ENCODE data around the gene C1S. TPM values are rescaled to one million over a fixed set of nuclear protein-coding genes. Genes with fewer than 3 reads are reported as not detected.

The C1S gene
- total RNA-seq, 2 experiments from 2014 or later, result 3.6 to 5.2 TPM

GRCh38 chr12:7058850-7059395 is 1.6 kb upstream of the C1S start:
- BruUV-seq (replicated peaks), result no TSS peak
- Histone ChIP-seq H3K79me2 (ENCODE audit: insufficient read depth, low read depth, low read length) (no peaks in the 10 kb centered on the region), H3K9me2 (ENCODE audit: insufficient read depth, low read length) (no peaks in the 10 kb centered on the region), H3K4me3 (ENCODE audit: low read depth, low read length, poor library complexity, severe bottlenecking) (no peak overlapping the region), H3K4me2 (ENCODE audit: low read length) (no peak overlapping the region), H3K27ac (ENCODE audit: low read depth, low read length, poor library complexity, severe bottlenecking) (no peak overlapping the region), H2AFZ (ENCODE audit: low read length) (no peak overlapping the region), H3K36me3 (ENCODE audit: insufficient read depth, low read length) (no peaks in the 10 kb centered on the region), H4K20me1 (ENCODE audit: insufficient read depth, low read length) (no peaks in the 10 kb centered on the region), H3K9me3 (ENCODE audit: low read length) (no peaks in the 10 kb centered on the region), H3K4me1 (ENCODE audit: insufficient read depth, low read length, poor library complexity, severe bottlenecking) (no peaks in the 10 kb centered on the region)
- POLR2A ChIA-PET, result interaction anchor here (0.7 kb wide), 1 partner anchor 81 kb away, joined by 4 read pairs; no protein-coding TSS in a partner anchor
- CTCF ChIA-PET (ENCODE audit: unreplicated experiment), result no interaction called here
- no peak for DNase-seq (ENCODE audit: low spot score)
- intact Hi-C loops (cut with micrococcal nuclease; ENCODE audit: unreplicated experiment), result no loop called here
- TF ChIP-seq, protein P1, sequence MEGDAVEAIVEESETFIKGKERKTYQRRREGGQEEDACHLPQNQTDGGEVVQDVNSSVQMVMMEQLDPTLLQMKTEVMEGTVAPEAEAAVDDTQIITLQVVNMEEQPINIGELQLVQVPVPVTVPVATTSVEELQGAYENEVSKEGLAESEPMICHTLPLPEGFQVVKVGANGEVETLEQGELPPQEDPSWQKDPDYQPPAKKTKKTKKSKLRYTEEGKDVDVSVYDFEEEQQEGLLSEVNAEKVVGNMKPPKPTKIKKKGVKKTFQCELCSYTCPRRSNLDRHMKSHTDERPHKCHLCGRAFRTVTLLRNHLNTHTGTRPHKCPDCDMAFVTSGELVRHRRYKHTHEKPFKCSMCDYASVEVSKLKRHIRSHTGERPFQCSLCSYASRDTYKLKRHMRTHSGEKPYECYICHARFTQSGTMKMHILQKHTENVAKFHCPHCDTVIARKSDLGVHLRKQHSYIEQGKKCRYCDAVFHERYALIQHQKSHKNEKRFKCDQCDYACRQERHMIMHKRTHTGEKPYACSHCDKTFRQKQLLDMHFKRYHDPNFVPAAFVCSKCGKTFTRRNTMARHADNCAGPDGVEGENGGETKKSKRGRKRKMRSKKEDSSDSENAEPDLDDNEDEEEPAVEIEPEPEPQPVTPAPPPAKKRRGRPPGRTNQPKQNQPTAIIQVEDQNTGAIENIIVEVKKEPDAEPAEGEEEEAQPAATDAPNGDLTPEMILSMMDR (conservative IDR thresholded peaks at IDR 0.05; ENCODE audit: low read length), result no peak
- TF ChIP-seq EZH2phosphoT487 (IDR thresholded peaks at IDR 0.05; ENCODE audit: borderline replicate concordance, low read depth, low read length), result no peak

GRCh38 chr12:7059780-7060179 is 738 bp upstream of the C1S start:
- POLR2A ChIA-PET, result no interaction called here
- no TSS peak for BruUV-seq (replicated peaks)
- Histone ChIP-seq H3K79me2 (ENCODE audit: insufficient read depth, low read depth, low read length) (no peaks in the 10 kb centered on the region), H3K4me2 (ENCODE audit: low read length) (no peak overlapping the region), H3K36me3 (ENCODE audit: insufficient read depth, low read length) (no peaks in the 10 kb centered on the region), H3K4me1 (ENCODE audit: insufficient read depth, low read length, poor library complexity, severe bottlenecking) (no peaks in the 10 kb centered on the region), H3K9me3 (ENCODE audit: low read length) (no peaks in the 10 kb centered on the region), H4K20me1 (ENCODE audit: insufficient read depth, low read length) (no peaks in the 10 kb centered on the region), H3K27ac (ENCODE audit: low read depth, low read length, poor library complexity, severe bottlenecking) (no peak overlapping the region), H3K9me2 (ENCODE audit: insufficient read depth, low read length) (no peaks in the 10 kb centered on the region), H2AFZ (ENCODE audit: low read length) (no peak overlapping the region), H3K4me3 (ENCODE audit: low read depth, low read length, poor library complexity, severe bottlenecking) (no peak overlapping the region)
- intact Hi-C loops (cut with micrococcal nuclease; ENCODE audit: unreplicated experiment), result no loop called here
- CTCF ChIA-PET (ENCODE audit: unreplicated experiment), result no interaction called here
- DNase-seq (ENCODE audit: low spot score), result no peak
- TF ChIP-seq, protein P1 (conservative IDR thresholded peaks at IDR 0.05; ENCODE audit: low read length), result no peak
- TF ChIP-seq EZH2phosphoT487 (IDR thresholded peaks at IDR 0.05; ENCODE audit: borderline replicate concordance, low read depth, low read length), result no peak

DNA sequence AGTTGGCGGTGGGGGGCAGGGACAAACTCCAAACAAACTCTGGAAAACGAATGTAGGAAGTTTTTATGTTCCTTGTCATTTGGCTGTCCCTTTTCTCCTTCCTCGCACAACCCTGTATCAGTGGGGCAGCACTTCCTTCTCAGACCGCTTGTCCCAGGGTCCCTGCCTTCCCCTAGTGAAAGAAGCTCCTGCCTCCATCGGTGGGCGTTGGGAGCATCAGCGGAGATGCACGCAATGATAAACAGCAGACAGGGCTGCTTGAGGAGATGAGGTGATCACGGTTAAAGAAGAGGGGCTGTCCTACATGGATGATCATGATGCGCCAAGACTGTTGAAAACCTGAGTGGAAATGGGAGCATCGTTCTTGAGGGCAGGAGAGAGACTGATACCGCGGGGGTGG is 620 bp downstream of the C1S start:
- Histone ChIP-seq H2AFZ (ENCODE audit: low read length) (no peak overlapping the region), H3K9me3 (ENCODE audit: low read length) (no peaks in the 10 kb centered on the region), H3K9me2 (ENCODE audit: insufficient read depth, low read length) (no peaks in the 10 kb centered on the region), H3K79me2 (ENCODE audit: insufficient read depth, low read depth, low read length) (no peaks in the 10 kb centered on the region), H3K4me2 (ENCODE audit: low read length) (no peak overlapping the region), H3K4me1 (ENCODE audit: insufficient read depth, low read length, poor library complexity, severe bottlenecking) (no peaks in the 10 kb centered on the region), H3K4me3 (ENCODE audit: low read depth, low read length, poor library complexity, severe bottlenecking) (no peak overlapping the region), H3K27ac (ENCODE audit: low read depth, low read length, poor library complexity, severe bottlenecking) (no peak overlapping the region), H3K36me3 (ENCODE audit: insufficient read depth, low read length) (no peaks in the 10 kb centered on the region), H4K20me1 (ENCODE audit: insufficient read depth, low read length) (no peaks in the 10 kb centered on the region)
- BruUV-seq (replicated peaks), result no TSS peak
- POLR2A ChIA-PET, result no interaction called here
- CTCF ChIA-PET (ENCODE audit: unreplicated experiment), result no interaction called here
- no peak for TF ChIP-seq EZH2phosphoT487 (IDR thresholded peaks at IDR 0.05; ENCODE audit: borderline replicate concordance, low read depth, low read length)
- TF ChIP-seq, protein P1 (conservative IDR thresholded peaks at IDR 0.05; ENCODE audit: low read length), result no peak
- DNase-seq (ENCODE audit: low spot score), result no peak
- intact Hi-C loops (cut with micrococcal nuclease; ENCODE audit: unreplicated experiment), result no loop called here

Measured in OCI-LY7 (cell line).